Stimulated activated CD4-positive, alpha-beta T cell treated with anti-CD3 and anti-CD28 coated beads, TNF-alpha, amount 100 ng/mL, for 24 hours (primary cell): ENCODE results near the gene LENG9.

ENCODE experiments used
- DNase-seq, 3 experiments: peaks; one replicate each; pipeline ENCODE4 v3.0.0-alpha.2; 2020; ENCODE audit warnings: low read depth in 3 of 3

The LENG9 gene

GRCh38 chr19:54422136-54422535 lies 41.4 kb downstream of the LENG9 start:
- DNase-seq, result no peak

- no peak for DNase-seq
Measured at GRCh38 chr19:54421521-54421920, 42.1 kb downstream of the LENG9 start.

GRCh38 chr19:54421169-54421516 lies 42.4 kb downstream of the LENG9 start:
- DNase-seq, result no peak

GRCh38 chr19:54420383-54421168 lies 43.0 kb downstream of the LENG9 start:
- DNase-seq, result no peak

GRCh38 chr19:54420068-54420382 lies 43.6 kb downstream of the LENG9 start:
- DNase-seq, result no peak

- DNase-seq, result no peak
Measured at GRCh38 chr19:54418930-54419800, 44.4 kb downstream of the LENG9 start.

GRCh38 chr19:54418030-54418929 lies 45.3 kb downstream of the LENG9 start:
- DNase-seq, result no peak

- no peak for DNase-seq
Measured at GRCh38 chr19:54416695-54417491, 46.7 kb downstream of the LENG9 start.

GRCh38 chr19:54415901-54416673 lies 47.5 kb downstream of the LENG9 start:
- DNase-seq, result no peak

- no peak for DNase-seq
Measured at GRCh38 chr19:54415208-54415900, 48.2 kb downstream of the LENG9 start, which contains the start of gene TTYH1. Gene TTYH1, plus strand, starts transcription at chr19:54415464. Its CDS starts 89 bp downstream, at chr19:54415553.

- DNase-seq, result no peak
Measured at GRCh38 chr19:54414156-54414555, 49.4 kb downstream of the LENG9 start.

- no peak for DNase-seq
Measured at GRCh38 chr19:54412877-54413276, 50.7 kb downstream of the LENG9 start.
